ENCODE data around the gene CNTN1.
"Not testable (repeated sequence)": the region's sequence is repeated elsewhere in the genome, so short reads cannot be mapped to it uniquely, and the experiment has no call there.

The CNTN1 gene

GRCh38 chr12:41023836-41024235 is 331.6 kb downstream of the CNTN1 start:
- DNase-seq (ENCODE audit: low read depth in 2 of 3, low spot score in 2 of 3): no peak

- no peak for DNase-seq (ENCODE audit: low read depth in 2 of 3, low spot score in 2 of 3)
Measured at GRCh38 chr12:41026151-41026550, 333.9 kb downstream of the CNTN1 start.

- no peak for DNase-seq (ENCODE audit: low read depth in 2 of 3, low spot score in 2 of 3)
Measured at GRCh38 chr12:41032386-41032785, 340.1 kb downstream of the CNTN1 start.

GRCh38 chr12:41034686-41035085 is 342.4 kb downstream of the CNTN1 start:
- DNase-seq (ENCODE audit: low read depth in 2 of 3, low spot score in 2 of 3): no peak

GRCh38 chr12:41039461-41039860 is 347.2 kb downstream of the CNTN1 start:
- no peak for DNase-seq (ENCODE audit: low read depth in 2 of 3, low spot score in 2 of 3)

DNA sequence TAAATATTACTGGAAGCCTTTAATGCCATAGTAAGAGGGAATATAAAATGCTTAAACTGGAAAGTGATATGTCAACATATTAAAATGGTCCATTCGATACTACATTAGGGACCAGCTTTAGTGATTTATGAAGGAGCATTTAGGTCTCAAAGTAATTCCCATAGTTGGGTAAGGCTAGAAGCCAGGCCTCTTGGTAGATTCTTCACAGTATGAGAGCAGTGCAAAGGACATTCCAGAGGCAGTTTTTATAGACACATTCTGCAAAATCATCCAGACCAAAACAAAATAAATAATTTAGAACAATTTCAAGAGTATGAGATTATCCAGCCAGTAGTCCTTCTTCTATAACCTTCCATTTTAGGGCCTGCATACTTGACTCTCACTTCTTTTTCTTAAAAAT is 353.3 kb downstream of the CNTN1 start:
- no peak for DNase-seq (ENCODE audit: low read depth in 2 of 3, low spot score in 2 of 3)

DNA sequence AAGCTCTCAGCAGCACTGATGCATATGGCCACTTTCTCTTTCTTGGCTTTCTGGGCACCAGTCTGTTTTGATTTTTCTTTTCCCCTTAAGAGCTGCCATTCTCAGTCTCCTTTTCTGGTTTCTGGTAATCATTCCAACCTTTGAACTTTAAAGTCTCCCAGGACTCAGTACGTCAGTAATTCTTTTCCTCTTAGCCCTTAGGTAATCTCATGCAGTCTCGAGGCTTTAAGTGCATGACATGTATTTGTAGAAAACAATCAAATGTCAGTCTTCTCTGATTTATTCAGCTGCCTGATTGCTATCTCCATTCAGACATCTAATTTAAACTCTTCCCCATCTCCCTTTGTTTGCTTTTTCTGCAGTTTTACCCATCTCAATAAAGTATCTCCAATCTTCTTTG is 356.8 kb downstream of the CNTN1 start:
- DNase-seq (ENCODE audit: low read depth in 2 of 3, low spot score in 2 of 3): no peak

DNA sequence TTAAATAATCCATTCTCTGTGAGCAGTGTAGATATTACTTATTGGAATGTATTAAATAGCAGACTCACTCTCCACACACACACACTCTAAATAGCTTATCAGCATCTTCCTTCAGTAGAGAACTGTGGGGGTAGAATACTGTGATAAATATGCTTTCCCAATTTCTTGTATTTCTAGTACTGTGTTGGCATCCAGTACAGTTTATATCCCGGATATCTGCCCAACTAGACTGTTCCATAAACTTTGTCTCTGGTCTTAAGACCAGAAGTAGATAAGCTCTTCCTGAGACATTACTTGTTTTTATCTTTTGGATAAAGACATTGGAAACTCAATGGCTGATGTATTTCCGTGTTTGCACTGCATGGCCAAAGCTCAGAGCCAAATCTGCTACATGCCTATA is 359.7 kb downstream of the CNTN1 start:
- no peak for DNase-seq (ENCODE audit: low read depth in 2 of 3, low spot score in 2 of 3)

DNA sequence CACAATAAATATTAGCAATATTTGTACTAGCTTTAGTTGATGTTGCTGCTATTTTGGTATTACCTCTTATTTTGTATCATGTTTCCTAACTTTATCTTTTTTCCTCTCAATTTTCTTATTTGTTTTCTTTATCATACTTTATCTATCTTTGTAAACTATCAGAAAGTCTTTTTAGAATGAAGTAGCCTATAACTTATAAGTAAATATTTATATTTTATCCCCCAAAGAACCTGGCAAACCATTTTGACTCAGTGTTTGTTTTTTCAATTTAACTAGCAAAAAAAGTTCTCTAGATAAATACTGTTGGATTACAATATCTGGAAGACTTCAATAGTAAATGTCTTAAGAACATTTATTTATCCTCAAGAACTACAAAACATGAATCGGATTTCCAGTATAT is 360.2 kb downstream of the CNTN1 start:
- DNase-seq (ENCODE audit: low read depth in 2 of 3, low spot score in 2 of 3): no peak

- no peak for DNase-seq (ENCODE audit: low read depth in 2 of 3, low spot score in 2 of 3)
Measured at GRCh38 chr12:41053046-41053445, 360.8 kb downstream of the CNTN1 start.

DNA sequence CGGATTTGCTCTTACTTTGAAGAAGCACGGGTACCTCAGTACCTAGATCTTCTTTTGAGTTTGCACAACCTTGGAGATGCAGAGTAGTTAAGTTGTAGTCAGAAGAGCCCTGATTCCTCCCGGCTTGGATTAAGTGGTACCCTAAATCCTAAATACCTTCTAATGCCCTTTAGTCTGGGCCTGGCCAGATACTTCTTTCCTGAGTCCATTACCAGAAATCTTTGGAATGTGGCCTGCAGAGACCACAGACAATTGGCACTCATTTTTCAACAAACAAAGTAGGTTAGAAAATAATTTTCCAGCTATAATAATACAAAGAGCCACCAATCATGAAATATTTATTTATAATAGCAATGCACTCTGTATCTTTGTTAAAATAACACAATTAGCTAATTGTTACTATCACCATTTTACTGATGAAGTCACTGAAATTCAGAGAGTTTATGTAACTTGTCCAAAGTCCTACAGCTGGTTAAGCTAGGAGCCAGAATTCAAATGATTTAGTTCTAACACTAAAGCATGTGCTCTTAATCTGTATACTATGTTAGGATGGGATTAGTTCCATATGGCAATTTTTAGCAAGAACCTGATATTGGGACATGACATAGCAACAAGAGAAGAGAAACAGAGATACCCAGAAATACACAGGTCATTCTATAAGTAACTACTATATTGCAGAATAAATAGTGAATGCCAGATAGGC is 363.8 kb downstream of the CNTN1 start:
- DNase-seq (ENCODE audit: low read depth in 2 of 3, low spot score in 2 of 3): no peak

DNA sequence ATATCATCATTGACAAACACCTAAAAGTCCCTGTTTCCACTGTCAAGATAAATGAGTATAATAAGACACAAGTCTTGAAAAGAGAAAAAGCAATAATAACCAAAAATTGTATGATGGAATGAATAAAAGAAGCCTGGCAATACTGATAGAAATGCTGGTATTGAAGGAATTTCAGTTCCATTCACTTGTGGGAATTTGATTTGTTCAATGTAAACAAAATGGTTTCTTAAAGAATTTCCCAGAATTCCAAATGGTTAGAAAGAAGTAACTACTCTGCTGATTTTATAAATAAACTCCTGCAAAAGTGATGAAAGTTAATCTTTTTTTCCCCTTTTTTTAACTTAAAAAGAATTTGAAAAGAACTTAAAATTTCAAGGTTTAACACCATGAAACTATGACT is 366.0 kb downstream of the CNTN1 start:
- DNase-seq (ENCODE audit: low read depth in 2 of 3, low spot score in 2 of 3): no peak

- no peak for DNase-seq (ENCODE audit: low read depth in 2 of 3, low spot score in 2 of 3)
Measured at GRCh38 chr12:41061192-41061591, 369.0 kb downstream of the CNTN1 start.

- DNase-seq (ENCODE audit: low read depth in 2 of 3, low spot score in 2 of 3): no peak
Measured at GRCh38 chr12:41064411-41064810, 372.2 kb downstream of the CNTN1 start.

DNA sequence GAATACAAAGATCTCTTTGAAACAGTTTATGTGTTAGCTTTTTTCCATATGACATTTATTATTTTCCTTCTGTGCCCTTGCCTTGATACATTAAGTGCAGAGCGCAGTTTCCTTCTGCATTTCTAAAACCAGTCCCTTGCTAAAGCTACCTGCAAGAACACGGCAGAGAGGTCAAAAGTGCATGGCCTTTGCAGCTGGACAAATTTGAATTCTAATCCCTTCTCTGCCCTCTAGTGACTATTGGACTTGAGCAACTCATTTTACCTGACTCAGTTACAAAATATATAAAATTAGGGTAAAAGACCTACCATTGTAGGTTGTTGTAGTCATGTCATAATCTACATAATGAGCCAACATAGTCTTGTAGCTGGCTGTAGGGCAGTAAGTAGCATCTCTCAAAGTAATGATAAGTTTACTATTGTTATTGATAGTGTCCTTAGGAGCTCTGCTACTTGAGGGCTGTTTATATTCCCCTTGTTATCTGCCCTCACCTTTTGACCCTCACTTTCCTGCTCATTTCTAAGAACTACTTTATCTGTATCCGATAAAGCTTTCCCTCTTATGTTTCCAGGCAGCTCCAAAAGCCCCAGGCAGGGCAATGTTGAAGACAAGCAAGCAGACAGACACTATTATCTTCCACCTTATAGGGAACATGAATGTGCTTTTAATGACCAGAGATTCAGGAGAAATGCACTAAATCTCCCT is 375.9 kb downstream of the CNTN1 start:
- DNase-seq (ENCODE audit: low read depth in 2 of 3, low spot score in 2 of 3): no peak

DNA sequence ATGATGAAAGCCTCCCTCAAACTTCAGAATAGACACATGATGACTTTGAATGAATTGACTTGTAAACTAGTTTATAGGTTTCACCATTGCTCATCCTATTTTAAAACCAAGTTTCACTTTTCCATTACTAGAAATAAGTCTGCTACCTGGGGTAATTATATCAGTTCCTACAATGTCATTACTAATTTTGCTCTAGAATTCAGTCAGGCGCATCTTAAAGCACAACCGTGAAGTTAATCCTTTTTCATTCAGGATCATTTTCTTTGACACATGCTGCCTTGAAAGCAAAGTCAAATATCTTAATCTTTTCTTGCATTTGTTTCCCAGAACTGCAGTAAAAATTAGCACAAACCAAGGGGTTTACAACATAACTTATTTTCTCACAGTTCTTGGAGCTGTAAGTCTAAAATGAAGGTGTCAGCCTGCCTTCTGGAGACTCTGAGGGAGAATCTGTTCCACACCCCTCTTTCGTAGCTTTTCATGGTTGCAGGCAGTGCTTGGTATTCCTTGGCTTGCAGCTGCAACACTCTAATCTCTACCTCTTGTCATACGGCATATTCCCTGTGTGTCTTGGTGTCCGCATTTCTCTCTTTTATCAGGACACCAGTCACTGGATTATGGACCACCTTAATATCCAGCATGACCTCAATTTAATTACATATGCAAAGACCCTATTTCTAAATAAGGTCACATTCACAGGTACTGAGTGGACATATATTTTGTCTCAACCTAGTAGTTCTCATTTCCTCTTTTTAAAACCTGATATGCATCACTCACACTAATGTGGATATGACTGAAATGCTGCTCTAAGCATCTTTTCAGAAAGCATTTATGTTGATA is 381.6 kb downstream of the CNTN1 start:
- no peak for DNase-seq (ENCODE audit: low read depth in 2 of 3, low spot score in 2 of 3)

DNA sequence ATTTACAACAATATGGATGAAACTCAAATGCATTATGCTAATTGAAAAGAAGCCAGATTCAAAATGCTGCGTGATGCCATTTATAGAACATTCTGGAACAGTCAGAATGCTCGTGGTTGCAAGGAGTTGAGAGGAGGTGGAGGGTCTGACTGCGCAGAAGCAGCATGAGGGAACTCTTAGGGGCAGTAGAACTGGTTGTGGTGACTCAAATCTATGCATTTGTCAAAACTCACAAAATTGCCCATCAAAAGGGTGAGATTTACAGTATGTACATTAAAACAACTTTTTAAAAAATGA is 382.2 kb downstream of the CNTN1 start:
- DNase-seq (ENCODE audit: low read depth in 2 of 3, low spot score in 2 of 3): no peak

- no peak for DNase-seq (ENCODE audit: low read depth in 2 of 3, low spot score in 2 of 3)
Measured at GRCh38 chr12:41076114-41076513, 383.9 kb downstream of the CNTN1 start.

- DNase-seq (ENCODE audit: low read depth in 2 of 3, low spot score in 2 of 3): not testable (repeated sequence)
Measured at GRCh38 chr12:41081241-41081640, 389.0 kb downstream of the CNTN1 start.

GRCh38 chr12:41089438-41089837 is 397.2 kb downstream of the CNTN1 start:
- no peak for DNase-seq (ENCODE audit: low read depth in 2 of 3, low spot score in 2 of 3)

GRCh38 chr12:41092115-41092514 is 399.9 kb downstream of the CNTN1 start:
- DNase-seq (ENCODE audit: low read depth in 2 of 3, low spot score in 2 of 3): no peak

DNA sequence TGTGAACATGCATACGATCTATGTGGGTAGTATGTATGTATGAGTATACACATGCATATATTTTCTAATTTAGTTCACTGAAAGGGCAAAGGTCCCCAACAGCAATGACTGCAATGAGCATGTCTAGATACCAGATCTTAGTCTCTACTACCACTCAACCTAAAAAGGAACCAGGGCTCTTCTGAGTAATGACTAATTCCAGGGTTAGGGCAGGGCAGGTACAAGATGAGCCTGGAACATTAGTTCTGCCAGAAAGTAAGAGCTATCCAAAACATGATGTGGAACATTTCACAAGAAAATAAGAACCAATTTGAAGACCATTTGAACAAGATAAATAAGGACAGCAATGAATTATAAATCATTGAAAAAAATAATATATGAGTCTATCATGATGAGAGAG is 404.6 kb downstream of the CNTN1 start:
- no peak for DNase-seq (ENCODE audit: low read depth in 2 of 3, low spot score in 2 of 3)
